Upper lobe of right lung (tissue), 1 donor: ENCODE results near the gene PSENEN. TPM values are rescaled to one million over a fixed set of nuclear protein-coding genes. Genes with fewer than 3 reads are reported as not detected.

Experiments used
- ATAC-seq: fragments of 200-7000 bp; cut with Tn5 transposase; one replicate; pipeline ENCODE4 v1.9.1; 2020; ENCODE audit warnings: mild to moderate bottlenecking, moderate library complexity
- DNase-seq: peaks from one replicate; pipeline ENCODE4 v3.0.0-alpha.2; 2020
- H3K27ac ChIP-seq: fragments of 200-600 bp; one replicate; pipeline ENCODE4 v1.8.0; 2022
- H3K27me3 ChIP-seq: fragments of 200-600 bp; one replicate; pipeline ENCODE4 v1.8.0; 2022; ENCODE audit warnings: mild to moderate bottlenecking
- H3K36me3 ChIP-seq: fragments of 200-600 bp; one replicate; pipeline ENCODE4 v1.8.0; 2022
- H3K4me1 ChIP-seq: fragments of 200-600 bp; one replicate; pipeline ENCODE4 v1.8.0; 2022
- H3K4me3 ChIP-seq: fragments of 200-600 bp; one replicate; pipeline ENCODE4 v1.8.0; 2022; ENCODE audit warnings: mild to moderate bottlenecking
- H3K9me3 ChIP-seq: fragments of 200-600 bp; one replicate; pipeline ENCODE4 v1.8.0; 2022
- CTCF ChIP-seq: fragments of 200-600 bp; IDR thresholded peaks from one replicate; pipeline ENCODE4 v1.8.0; 2022; ENCODE audit warnings: antibody characterized with exemption
- intact Hi-C: fragments of 100-400 bp; cut with DNase I; formaldehyde crosslinking; loops from one replicate; pipeline ENCODE4 v1.11.0; 2022
- total RNA-seq: library from RNA; stranded (reverse); fragmentation: NEBNext Ultra II Directional; extraction: Animal tissue kit (Norgen Biotek cat#: 25700); gene quantifications from one replicate; pipeline ENCODE4 v1.2.1, GENCODE V29; 2021
- donor health status: DM: no; HTN: yes; CAD: no; lungs with severe emphysema.

Gene PSENEN
- total RNA-seq, 1 donor from 2014 or later: 51.0 TPM

- intact Hi-C loops: no loop called here
- no peaks in the 10 kb centered on the region for H3K36me3 ChIP-seq
- peak; percentile 100 for DNase-seq
Measured at GRCh38 chr19:35775298-35776101, 30.0 kb downstream of the PSENEN start, which contains the start of gene ARHGAP33. Gene ARHGAP33 (plus strand): TSS chr19:35775564. CDS start chr19:35775659, 95 bp downstream.

GRCh38 chr19:35776102-35776788, 30.8 kb downstream of the PSENEN start:
- Histone ChIP-seq H3K27ac (no peak overlapping the region), H3K9me3 (no peaks in the 10 kb centered on the region), H3K27me3 (no peaks in the 10 kb centered on the region), H3K36me3 (no peaks in the 10 kb centered on the region), H3K4me1 (peaks cover 4% of the 10 kb centered on the region), H3K4me3 (peak overlapping the region; percentile 80)
- TF ChIP-seq CTCF: no peak
- no peak for ATAC-seq
- intact Hi-C loops: no loop called here
- DNase-seq: no peak

More at GRCh38 chr19:35775298-35776101, 30.0 kb downstream of the PSENEN start, which contains the start of gene ARHGAP33:
- TF ChIP-seq CTCF: no peak
- peak; percentile 99 for ATAC-seq
- H3K4me3 ChIP-seq: peak within 1 kb of the TSS; percentile 80
- H3K27ac ChIP-seq: peak within 1 kb of the TSS; percentile 42
- no peaks in the 10 kb centered on the region for H3K9me3 ChIP-seq
- H3K4me1 ChIP-seq: peaks cover 4% of the 10 kb centered on the region
- H3K27me3 ChIP-seq: no peaks in the 10 kb centered on the region

GRCh38 chr19:35777086-35777841, 31.8 kb downstream of the PSENEN start:
- H3K4me3 ChIP-seq: no peak overlapping the region
- DNase-seq (no peak), ATAC-seq (no peak)
- no peaks in the 10 kb centered on the region for H3K27me3 ChIP-seq
- H3K4me1 ChIP-seq: peaks cover 4% of the 10 kb centered on the region
- no peak for TF ChIP-seq CTCF
- no peaks in the 10 kb centered on the region for H3K36me3 ChIP-seq
- no peak overlapping the region for H3K27ac ChIP-seq
- H3K9me3 ChIP-seq: no peaks in the 10 kb centered on the region
- intact Hi-C loops: no loop called here

GRCh38 chr19:35777961-35778360, 32.5 kb downstream of the PSENEN start:
- intact Hi-C loops: no loop called here
- peaks cover 4% of the 10 kb centered on the region for H3K4me1 ChIP-seq

More at GRCh38 chr19:35777961-35778360, 32.5 kb downstream of the PSENEN start:
- Histone ChIP-seq H3K9me3 (no peaks in the 10 kb centered on the region), H3K27ac (no peak overlapping the region), H3K27me3 (no peaks in the 10 kb centered on the region), H3K36me3 (no peaks in the 10 kb centered on the region), H3K4me3 (no peak overlapping the region)
- TF ChIP-seq CTCF: no peak
- ATAC-seq (no peak), DNase-seq (no peak)
